Gastrocnemius medialis (tissue), 4 donors: Measurements from ENCODE around the gene ZMAT5.

Source experiments
- CTCF ChIP-seq, 5 experiments: fragments of 450-650 bp in 3 of 5; fragments of 200-600 bp in 2 of 5; sonication (generic) in 2 of 5; IDR thresholded peaks in 4 of 5; conservative IDR thresholded peaks in 1 of 5; 1 replicate in 4 of 5; 2 replicates in 1 of 5; pipeline ENCODE4 v1.5.1; 2016 to 2019; ENCODE audit warnings: antibody characterized with exemption in 5 of 5, mild to moderate bottlenecking in 3 of 5, moderate library complexity in 3 of 5
- POLR2A ChIP-seq, 2 donors: fragments of 450-650 bp; IDR thresholded peaks; one replicate each; pipeline ENCODE4 v1.6.1; 2017; ENCODE audit warnings: antibody characterized with exemption in 2 of 2, mild to moderate bottlenecking in 2 of 2, moderate library complexity in 2 of 2

DNA sequence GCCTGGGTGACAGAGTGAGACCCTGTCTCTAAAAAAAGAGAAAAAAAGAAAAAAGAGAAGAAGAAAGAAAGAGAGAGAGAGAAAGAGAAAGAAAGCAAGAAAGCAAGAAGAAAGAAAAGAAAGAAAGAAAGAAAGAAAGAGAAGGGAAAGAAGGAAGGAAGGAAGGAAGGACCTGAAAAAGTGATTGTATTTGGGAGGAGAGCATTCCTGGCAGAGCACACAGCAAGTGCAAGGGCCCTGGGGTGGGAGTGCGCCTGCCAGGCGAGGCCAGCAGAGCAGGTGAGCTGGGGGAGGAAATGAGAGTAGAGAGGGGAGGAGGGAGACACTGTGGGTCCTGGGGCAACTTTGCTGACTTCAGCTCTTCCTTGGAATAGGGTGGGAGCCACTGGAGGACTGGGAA lies 54.7 kb downstream of the ZMAT5 start:
- no peak for TF ChIP-seq CTCF (IDR thresholded peaks at IDR 0.05 in 4 of 5, conservative IDR thresholded peaks at IDR 0.05 in 1 of 5)
- no peak for TF ChIP-seq POLR2A (IDR thresholded peaks at IDR 0.05)
